ENCODE data around the gene CDK6.

The CDK6 gene

DNA sequence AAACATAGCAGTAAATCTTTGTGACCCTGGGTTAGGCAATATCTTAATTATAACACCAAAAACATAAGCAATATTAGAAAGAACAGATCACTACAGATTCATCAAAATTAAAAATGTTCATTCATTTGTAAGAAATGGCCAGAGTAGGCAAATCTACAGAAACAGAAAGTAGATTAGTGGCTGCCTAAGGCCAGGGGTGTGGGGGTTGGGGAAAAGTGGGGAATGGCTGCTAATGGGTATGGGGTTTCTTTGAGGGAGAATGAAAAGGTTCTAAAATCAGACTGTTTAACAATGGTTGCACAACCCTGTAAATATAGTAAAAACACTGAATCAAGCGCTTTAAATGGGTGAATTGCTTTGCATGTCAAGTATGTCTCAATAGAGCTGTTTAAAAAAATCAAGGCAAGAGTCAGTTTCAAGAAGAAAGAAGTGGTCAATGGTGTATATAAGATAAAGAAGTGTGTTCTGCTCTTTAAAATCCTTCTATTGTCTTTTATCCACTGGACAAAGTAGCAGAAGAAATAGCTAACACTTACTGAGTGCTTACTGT is 42.6 kb downstream of the CDK6 start:
- no peak for DNase-seq (ENCODE audit: low read depth)

DNA sequence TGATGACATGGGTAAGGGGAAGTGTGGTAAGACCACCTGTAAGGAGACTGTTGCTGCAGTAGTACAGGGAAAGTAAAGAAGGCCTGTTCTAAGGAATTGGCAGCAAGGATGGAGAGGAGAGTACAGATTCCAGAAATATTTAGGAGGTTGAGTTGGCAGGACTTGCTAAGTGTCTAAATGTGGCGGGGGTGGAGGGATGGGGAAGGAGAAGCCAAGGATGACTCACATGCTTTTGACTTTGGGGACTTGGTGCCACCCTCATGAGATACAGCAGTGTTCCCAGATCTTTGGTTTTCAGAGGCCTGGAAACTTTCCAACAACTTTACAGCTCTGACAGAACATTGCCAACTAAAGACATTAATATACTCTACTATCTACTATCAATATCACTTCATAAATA is 45.4 kb downstream of the CDK6 start:
- no peak for DNase-seq (ENCODE audit: low read depth)

DNA sequence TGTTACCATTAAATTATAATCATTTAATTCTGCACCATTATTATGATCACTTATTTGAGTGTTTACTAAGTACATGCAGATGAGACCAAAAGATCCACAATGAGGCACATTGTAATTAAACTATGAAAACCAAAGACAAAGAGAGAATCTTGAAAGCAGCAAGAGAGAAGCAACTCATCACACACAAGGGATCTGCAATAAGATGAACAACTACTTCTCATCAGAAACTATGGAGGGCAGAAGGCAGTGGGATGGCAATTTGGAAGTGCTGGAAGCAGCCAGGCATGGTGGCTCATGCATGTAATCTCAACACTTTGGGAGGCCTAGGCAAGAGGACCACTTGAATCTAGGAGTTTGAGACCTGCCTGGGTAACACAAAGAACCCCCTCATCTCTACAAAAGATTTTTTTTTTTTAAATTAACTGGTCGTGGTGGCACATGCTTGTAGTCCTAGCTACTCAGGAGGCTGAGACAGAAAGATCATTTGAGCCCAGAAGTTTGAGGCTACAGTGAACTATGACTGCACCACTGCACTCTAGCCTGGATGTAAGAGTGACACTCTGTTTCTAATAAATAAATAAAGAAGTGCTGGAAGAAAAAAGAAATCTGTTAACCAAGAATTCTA is 47.7 kb downstream of the CDK6 start:
- DNase-seq (ENCODE audit: low read depth), result no peak

DNA sequence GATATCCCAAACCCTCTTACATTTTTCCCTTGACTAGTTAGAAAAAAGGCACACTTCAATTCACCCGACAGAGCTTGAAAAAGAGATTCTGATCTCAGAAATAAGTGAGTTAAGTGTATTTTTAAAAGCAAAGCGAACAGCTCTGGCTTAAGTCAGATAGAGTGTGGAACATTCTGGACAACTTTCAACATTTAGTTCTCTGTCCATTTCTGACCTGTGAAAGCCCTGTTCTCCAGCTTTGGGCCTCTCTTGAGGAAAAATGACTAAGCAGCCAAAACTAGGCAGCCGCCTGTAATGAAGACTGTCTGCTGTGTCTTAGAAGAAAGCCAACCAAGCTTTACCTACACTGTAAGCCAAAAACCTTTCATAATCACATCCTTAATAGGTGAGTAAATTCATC is 50.5 kb downstream of the CDK6 start:
- peak; percentile 48 for DNase-seq (ENCODE audit: low read depth)

GRCh38 chr7:92784935-92785334 is 51.4 kb downstream of the CDK6 start:
- no peak for DNase-seq (ENCODE audit: low read depth)

DNA sequence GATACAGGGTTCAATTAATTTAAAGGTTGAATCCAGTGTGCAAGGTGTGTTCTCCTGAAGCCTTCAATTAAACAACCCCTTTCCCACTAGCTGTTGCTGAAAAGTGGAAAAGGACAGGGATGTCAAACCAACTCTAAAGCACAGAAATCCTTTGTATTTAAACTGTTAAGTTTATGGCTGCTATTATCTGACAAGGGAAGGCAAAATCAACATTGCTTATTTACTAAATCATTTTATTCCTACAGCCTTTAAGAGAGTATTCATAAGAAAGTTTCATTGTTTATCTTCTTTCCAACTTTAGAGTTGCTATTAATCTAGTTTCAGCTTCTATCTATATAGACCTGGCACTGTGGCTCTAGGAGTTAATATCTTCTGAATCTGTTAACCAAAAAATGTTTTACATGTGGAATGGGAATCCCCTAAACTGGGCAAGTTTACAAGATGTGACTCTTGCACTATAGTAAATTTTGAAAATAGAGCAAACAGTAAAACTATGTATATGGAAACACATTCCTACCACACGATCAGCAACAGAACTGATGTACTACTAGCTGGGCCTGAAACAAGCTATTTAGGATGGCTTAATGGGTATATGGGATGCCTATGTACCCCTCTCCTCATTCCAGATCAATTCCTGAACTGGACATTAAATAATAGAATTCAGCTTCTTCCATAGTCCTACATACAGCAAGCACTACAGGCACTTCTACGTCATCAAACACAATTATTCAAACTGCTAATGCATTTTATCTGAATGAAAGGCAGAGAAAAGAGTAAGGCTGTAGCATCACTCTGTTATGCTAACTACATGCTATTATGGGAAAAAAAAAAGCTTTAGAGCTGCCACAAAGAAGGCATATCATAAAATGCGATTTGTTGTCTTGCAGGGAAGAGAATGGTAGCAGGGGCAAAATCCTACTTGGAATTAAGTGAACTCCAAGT is 52.8 kb downstream of the CDK6 start:
- no peak for DNase-seq (ENCODE audit: low read depth)

DNA sequence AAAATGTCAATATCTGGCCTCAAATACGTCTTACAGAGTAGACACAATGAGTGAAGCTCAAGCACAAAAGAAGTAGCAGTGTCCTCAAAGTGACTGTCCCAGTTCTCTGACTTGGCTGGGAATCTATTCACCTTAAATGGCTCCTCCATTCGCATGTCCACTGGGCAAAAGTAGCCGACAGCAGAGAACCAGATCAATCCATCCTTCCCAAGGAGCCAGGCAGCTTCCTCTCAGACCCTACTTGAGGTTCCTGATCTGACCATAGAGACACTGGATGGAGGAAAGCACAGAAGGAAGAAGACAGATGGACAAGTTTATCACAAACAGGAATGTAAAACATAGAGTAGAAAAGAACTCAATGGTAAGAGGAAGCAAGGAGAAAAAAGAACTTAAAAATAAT is 53.5 kb downstream of the CDK6 start:
- no peak for DNase-seq (ENCODE audit: low read depth)

DNA sequence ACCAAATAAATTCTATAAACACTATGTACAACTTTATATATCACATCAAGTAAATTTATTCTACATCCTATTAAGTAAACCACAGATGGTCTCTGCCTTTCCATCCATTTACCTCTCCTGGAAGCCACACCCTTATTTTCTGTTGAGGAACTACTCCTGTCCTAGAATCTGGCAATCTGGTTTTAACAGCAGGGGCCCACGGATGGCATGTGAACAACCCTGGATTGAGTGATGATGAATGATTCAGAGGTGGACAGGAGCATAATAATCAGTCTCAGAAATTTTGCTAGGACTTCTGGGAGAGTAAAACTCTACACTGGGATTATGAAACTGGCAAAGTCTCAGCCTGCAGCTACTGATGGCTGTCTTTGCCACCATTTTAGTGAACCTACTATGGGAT is 54.1 kb downstream of the CDK6 start:
- no peak for DNase-seq (ENCODE audit: low read depth)

DNA sequence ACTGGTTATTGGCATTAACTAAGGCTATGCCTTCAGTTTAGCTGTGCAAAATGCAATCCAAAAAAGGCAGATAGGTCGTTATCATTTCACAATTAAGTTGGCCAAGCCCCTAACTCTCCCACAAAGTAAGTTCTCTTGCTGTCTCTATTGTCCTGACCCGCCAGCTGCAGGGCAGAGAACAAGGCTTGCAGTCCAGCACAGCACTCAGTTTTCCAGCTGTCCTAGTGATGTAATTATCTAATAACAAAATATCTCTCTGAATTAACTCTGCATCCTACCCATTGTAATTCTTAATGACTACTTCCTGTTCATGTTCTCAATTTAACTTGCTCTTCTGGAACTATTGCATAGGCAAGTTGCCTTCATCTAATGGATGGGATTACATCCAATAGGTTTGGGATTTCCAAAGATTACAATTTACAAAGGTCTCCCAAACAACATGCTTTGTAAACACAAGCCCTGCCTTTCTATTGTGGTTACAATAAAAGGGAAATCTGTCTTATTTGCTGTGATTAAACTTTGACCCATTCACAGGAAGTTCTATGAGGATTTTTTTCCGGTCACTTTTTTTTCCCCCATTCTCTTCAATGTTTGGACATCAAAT is 55.2 kb downstream of the CDK6 start:
- no peak for DNase-seq (ENCODE audit: low read depth)

GRCh38 chr7:92778972-92779371 is 57.4 kb downstream of the CDK6 start:
- peak; percentile 78 for DNase-seq (ENCODE audit: low read depth)

DNA sequence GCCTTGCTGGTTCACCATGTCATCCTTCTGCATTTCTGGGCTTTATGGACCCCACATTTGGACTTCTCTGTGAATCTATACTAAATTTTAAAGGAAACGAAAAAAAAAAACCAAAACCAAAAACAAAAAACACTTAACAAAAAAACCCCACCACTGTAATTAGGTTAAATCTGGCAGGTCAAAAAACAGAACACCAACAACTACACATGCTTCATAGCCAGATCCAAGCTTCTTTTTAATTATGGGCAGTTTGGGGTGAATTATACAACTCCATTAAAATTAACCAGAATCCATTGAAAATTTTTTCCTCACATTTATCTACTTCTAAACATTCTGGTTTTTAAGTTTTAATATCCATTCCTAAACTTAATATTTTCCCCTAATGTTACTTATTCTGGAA is 58.4 kb downstream of the CDK6 start:
- DNase-seq (ENCODE audit: low read depth), result no peak

DNA sequence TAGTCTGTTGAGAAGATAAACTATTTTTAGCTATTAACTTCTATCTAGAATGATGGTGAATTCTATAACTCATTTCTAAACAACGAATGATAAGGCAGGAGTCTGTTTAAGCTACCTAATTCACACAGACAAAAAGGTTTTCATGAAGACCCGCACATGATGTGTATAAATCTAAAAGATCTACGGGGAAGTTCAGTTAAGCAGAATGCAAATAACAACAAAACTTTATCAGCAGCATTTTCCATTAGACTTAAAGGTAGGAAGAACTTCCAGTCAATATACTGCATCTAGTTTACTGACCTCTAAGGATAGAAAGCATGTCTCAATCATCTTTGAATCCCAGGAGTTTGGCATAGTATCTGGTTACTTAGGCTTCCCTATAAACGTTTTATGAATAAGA is 62.6 kb downstream of the CDK6 start:
- DNase-seq (ENCODE audit: low read depth), result no peak

- no peak for DNase-seq (ENCODE audit: low read depth)
Measured at GRCh38 chr7:92769844-92770243, 66.5 kb downstream of the CDK6 start.

DNA sequence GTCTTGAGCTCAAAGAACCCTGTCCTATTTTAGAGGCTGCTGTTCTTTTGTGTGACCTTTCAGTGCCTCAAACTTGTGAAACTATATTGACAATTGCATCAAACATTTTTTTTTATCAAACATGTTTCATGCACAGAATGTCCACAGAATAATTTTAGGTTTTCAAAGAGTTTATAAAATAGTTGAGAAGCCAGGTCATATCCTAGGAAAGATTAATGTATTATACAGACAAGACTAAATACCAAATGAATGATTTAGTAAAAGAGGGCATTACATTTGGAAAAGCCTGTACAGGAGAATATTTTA is 67.0 kb downstream of the CDK6 start:
- no peak for DNase-seq (ENCODE audit: low read depth)

DNA sequence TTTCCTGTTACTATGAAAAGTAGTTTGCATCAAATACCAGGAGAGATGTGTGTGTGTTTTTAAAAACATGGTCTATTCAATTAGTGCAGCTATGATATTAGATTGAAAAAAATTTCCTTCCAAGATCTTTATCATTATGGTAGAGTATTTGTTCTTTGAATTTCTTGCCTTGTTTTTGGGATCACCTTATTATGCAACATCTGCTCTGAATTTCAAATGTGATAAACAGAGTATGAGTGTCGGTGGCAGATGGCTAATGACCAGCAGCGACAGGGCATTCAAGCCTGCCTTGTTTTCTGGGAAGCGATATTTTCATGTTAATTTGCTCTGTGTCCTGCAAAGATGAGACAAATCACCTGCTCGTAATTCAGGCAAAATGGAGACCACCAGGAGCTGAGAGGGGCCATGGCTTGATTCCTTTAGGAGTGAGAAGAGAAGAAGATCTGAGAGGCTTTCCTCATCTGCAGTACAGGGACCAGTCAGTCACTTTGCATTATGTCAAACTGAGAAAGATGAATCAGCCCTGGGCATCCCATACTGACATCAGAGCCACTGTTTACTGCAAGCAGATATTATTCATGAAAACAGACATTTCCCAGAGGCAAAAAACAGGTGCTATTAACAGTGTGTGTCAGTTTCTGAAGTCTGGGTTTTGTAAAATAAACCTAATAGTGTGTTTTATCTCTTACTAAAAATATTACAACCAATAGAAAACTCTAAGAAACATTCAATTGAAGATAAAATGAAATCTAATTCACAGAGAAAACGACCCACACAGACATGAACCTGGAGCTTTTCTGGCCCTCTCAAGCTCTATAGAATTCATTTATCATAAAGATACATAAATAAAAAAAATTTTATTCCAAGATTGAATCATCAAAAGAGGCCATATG is 67.6 kb downstream of the CDK6 start:
- DNase-seq (ENCODE audit: low read depth), result no peak

DNA sequence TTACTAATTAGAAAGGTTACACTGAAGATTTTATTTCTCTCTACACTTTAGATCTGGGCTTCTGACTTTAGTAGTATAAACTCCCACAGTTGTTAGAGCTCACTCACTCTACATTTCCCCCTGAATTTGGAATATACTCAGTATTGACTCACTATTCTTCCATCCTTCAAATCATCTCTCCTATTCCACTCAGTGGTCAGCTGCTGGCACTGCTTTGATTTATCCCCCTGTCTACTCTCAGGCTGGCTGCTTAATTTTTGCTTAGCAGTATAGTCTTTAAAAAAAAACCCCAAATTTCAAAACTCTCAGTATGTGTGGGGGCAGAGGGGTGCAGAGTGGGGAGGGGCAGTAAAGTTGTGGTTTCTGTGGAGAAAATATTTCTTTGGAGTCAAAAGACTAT is 68.9 kb downstream of the CDK6 start:
- no peak for DNase-seq (ENCODE audit: low read depth)

- DNase-seq (ENCODE audit: low read depth), result no peak
Measured at GRCh38 chr7:92766461-92767003, 69.8 kb downstream of the CDK6 start.

- peak; percentile 49 for DNase-seq (ENCODE audit: low read depth)
Measured at GRCh38 chr7:92765725-92766124, 70.6 kb downstream of the CDK6 start.

DNA sequence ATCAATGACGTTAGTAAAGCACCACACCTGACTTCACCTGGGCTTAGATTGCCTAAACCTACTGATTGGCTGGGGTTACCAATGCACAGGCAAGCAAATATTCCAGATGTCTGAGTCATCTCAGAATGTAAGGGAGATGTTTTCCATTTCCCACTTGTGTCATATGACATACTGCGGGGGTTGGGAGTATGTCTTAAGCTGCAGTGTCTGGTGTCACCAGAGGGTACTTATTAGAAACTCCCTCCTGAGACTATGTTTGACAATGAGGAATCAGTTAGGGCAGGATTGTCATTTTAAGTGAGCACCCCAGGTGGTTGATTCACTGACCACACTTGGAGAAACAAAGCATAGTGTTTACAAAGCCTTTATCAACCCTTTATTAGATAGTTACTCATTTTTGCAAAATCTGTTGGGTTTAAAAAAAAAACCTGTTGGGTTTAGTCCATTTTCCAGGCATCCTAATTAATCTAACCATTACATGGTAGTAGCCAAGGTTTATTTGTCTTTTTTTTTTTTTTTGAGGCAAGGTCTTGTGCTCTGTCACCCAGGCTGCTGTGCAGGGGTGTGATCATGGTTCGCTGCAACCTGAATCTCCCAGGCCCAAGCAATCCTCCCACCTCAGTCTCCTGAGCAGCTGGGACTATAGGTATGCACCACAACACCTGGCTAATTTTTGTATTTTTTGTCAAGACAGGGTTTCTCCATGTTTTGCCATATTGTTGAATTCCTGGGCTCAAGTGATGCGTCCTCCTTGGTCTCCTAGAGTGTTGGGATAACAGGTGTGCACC is 72.5 kb downstream of the CDK6 start:
- no peak for DNase-seq (ENCODE audit: low read depth)

GRCh38 chr7:92762851-92763250 is 73.5 kb downstream of the CDK6 start:
- no peak for DNase-seq (ENCODE audit: low read depth)

Measured in fibroblast of the conjunctiva (primary cell).